Skeletal muscle tissue (tissue), 4 donors: ENCODE data around the gene LMAN2. TPM values are rescaled to one million over a fixed set of nuclear protein-coding genes. Genes with fewer than 3 reads are reported as not detected.

Experiments
- H3K27ac ChIP-seq: one replicate; pipeline ENCODE4 v1.7.0; 2013; ENCODE audit warnings: mild to moderate bottlenecking, low read depth, low read length, inconsistent platforms
- H3K27me3 ChIP-seq, 3 donors: one replicate each; pipeline ENCODE4 v1.7.0; 2013; ENCODE audit warnings: low read length in 3 of 3; ENCODE audit not compliant: control insufficient read depth in 3 of 3, insufficient read depth in 3 of 3
- H3K36me3 ChIP-seq, 3 donors: one replicate each; pipeline ENCODE4 v1.7.0; 2013; ENCODE audit warnings: low read length in 3 of 3; ENCODE audit not compliant: control insufficient read depth in 3 of 3, insufficient read depth in 3 of 3
- H3K4me1 ChIP-seq, 3 donors: one replicate each; pipeline ENCODE4 v1.7.0; 2013; ENCODE audit warnings: low read length in 3 of 3, mild to moderate bottlenecking in 3 of 3; ENCODE audit not compliant: control insufficient read depth in 3 of 3, insufficient read depth in 3 of 3
- H3K4me3 ChIP-seq, 3 donors: one replicate each; pipeline ENCODE4 v1.7.0; 2013; ENCODE audit warnings: low read length in 3 of 3
- H3K9ac ChIP-seq, 3 donors: one replicate each; pipeline ENCODE4 v1.7.0; 2013; ENCODE audit warnings: low read length in 3 of 3, mild to moderate bottlenecking in 3 of 3, moderate library complexity in 2 of 3, low read depth in 1 of 3
- H3K9me3 ChIP-seq, 3 donors: one replicate each; pipeline ENCODE4 v1.7.0; 2013; ENCODE audit warnings: low read length in 3 of 3; ENCODE audit not compliant: control insufficient read depth in 3 of 3
- total RNA-seq: library from RNA; depleted of rRNA; stranded (reverse); fragments of >200 nt; gene quantifications from one replicate; pipeline ENCODE4 v1.2.3, GENCODE V29; 2014
- donor health status: Osteomylitis.

LMAN2 gene
- total RNA-seq, 1 donor from 2014 or later = 124 TPM

- Histone ChIP-seq H3K27me3 (no peaks in the 10 kb centered on the region), H3K9me3 (no peaks in the 10 kb centered on the region), H3K27ac (no peak overlapping the region), H3K9ac (peak overlapping the region; percentile 42 to 59 (median 50)), H3K36me3 (no peaks in the 10 kb centered on the region), H3K4me3 (peak overlapping the region; percentile 41 to 58 (median 50)), H3K4me1 (peaks cover 26 to 36% (median 34%) of the 10 kb centered on the region in 3 donors)
Observed at GRCh38 chr5:177358370-177358819, 6.9 kb upstream of the LMAN2 start.

DNA sequence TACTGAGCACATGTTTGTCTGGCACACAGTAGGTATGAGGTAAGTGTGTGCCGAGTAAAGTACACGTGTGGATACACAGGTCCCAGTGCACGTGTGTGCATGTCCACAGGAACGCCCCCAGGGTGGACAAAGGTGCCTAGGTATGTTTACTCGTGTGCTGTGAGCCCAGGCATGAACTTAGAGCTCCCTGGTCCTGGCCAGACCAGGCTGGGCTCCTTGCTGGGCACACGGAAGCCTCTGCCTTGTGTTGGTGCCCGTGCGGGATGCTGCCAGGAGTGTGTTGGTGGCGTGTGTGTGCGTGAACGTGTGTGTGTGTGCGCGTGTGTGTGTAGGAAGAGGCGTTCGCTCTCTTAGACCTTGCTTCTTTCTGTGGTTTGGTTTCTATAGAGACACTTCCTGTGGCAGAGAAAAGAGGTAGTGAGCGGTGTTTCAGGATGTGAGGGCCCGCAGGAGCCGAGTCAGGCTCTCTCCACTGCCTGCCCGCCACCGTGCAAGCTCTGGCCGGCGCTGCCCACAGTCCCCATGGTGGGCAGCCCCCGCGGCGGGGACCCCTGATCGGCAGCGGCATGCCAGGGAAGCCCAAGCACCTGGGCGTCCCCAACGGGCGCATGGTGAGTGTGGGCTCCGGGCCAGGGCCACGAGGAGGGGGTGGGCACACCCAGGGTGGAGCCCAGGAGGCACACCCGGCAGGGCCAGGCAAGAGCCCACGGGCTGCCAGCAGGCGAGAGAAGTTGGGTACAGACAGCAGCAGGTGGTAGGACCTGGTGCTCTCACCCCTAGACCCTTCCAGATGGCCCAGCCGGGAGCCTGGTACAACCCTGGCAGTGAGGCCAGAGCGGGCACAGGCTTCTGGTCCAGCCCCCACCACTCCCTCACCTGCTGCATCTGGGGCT is 6.2 kb upstream of the LMAN2 start, which contains the start of gene RGS14:
TSS of gene RGS14 (plus strand) at position 466 of the 893 bp plus-strand sequence. CDS start at position 567, 101 bp downstream.
- no peak within 1 kb of the TSS for H3K27ac ChIP-seq
- H3K27me3 ChIP-seq = no peaks in the 10 kb centered on the region
- H3K4me1 ChIP-seq = peaks cover 20 to 34% (median 29%) of the 10 kb centered on the region in 3 donors
- H3K9ac ChIP-seq = peak within 1 kb of the TSS; percentile 42 to 59 (median 50)
- no peaks in the 10 kb centered on the region for H3K36me3 ChIP-seq
- H3K9me3 ChIP-seq = no peaks in the 10 kb centered on the region
- peak within 1 kb of the TSS; percentile 41 to 58 (median 50) for H3K4me3 ChIP-seq

DNA sequence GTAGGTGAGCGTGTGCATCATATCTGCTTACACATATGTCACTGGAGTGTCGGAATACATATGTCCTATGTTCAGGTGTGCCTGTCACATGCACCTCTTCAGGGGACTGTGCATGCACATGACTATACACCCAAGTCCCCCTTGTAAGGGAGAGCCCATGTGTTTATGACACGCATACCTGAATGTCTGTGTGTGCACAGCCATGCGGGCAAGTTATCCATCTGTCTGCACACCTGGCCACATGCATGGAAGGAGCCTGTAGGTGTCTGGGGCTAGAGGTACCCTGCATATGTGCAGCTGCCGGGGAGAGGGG is 5.6 kb upstream of the LMAN2 start:
- Histone ChIP-seq H3K4me3 (no peak overlapping the region), H3K27ac (no peak overlapping the region), H3K36me3 (no peaks in the 10 kb centered on the region), H3K9ac (no peak overlapping the region), H3K27me3 (no peaks in the 10 kb centered on the region), H3K4me1 (peaks cover 18 to 36% (median 30%) of the 10 kb centered on the region in 3 donors), H3K9me3 (no peaks in the 10 kb centered on the region)

DNA sequence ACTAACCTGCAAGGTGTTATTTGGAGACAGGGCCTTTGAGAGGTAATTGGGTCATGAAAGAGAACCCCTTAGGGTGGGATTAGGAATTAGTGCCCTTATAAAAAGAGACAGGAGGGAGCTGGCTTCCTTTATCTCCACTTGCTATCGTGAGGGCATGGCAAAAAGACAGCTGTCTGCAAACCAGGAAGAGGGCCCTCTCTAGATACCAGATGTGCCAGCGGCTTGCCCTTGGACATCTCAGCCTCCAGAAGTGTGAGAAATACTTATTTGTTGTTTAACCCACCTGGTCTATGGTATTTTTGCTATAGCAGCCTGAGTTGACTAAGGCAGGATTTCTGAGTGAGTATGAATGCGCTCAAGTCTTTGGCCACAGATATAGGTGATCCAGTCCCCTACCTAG is 5.3 kb upstream of the LMAN2 start:
- Histone ChIP-seq H3K9me3 (no peaks in the 10 kb centered on the region), H3K4me3 (no peak overlapping the region), H3K36me3 (no peaks in the 10 kb centered on the region), H3K27me3 (no peaks in the 10 kb centered on the region), H3K4me1 (peaks cover 18 to 39% (median 33%) of the 10 kb centered on the region in 3 donors), H3K27ac (no peak overlapping the region), H3K9ac (no peak overlapping the region)

GRCh38 chr5:177355868-177356168 is 4.3 kb upstream of the LMAN2 start:
- no peaks in the 10 kb centered on the region for H3K27me3 ChIP-seq
- no peak overlapping the region for H3K4me3 ChIP-seq
- H3K4me1 ChIP-seq = peaks cover 23 to 42% (median 37%) of the 10 kb centered on the region in 3 donors
- H3K36me3 ChIP-seq = peaks cover 0 to 2% (median 0%) of the 10 kb centered on the region in 3 donors
- H3K9ac ChIP-seq = no peak overlapping the region
- no peak overlapping the region for H3K27ac ChIP-seq
- H3K9me3 ChIP-seq = no peaks in the 10 kb centered on the region

DNA sequence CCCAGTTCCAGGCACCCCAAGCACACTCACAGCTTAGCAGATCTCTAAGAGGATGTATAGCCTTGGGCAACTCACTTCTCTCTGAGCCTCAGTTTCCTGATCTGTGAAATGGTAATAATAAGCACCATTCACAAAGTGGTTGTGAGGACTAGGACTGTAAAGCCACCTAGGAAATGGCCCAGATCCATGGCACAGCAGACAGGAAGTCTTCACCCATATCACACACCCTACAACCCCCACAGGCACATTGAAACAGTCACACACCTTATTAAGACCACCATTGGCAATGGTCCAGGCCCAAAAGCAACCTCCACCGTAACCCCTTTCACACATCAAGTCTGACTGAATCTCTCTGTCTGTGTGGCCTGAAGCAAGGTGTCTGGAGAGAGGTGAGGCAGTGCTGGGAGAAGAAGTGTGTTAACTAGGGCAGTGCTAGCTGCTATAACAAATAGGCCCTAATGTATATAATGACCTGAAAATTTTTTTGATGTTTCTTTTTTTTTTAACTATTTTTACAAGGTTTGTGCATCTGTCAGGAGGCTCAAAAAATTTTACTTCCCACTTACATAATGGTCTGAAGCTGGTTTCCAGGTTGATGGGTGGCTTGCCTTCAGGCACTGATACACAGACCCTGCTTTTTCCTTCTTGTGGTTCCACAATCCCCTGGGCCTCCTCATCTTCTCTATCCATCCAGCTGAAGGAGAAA is 3.8 kb upstream of the LMAN2 start:
- Histone ChIP-seq H3K9me3 (no peaks in the 10 kb centered on the region), H3K9ac (no peak overlapping the region), H3K4me1 (peaks cover 28 to 47% (median 42%) of the 10 kb centered on the region in 3 donors), H3K4me3 (no peak overlapping the region), H3K27ac (no peak overlapping the region), H3K36me3 (peaks cover 0 to 3% (median 0%) of the 10 kb centered on the region in 3 donors), H3K27me3 (no peaks in the 10 kb centered on the region)

DNA sequence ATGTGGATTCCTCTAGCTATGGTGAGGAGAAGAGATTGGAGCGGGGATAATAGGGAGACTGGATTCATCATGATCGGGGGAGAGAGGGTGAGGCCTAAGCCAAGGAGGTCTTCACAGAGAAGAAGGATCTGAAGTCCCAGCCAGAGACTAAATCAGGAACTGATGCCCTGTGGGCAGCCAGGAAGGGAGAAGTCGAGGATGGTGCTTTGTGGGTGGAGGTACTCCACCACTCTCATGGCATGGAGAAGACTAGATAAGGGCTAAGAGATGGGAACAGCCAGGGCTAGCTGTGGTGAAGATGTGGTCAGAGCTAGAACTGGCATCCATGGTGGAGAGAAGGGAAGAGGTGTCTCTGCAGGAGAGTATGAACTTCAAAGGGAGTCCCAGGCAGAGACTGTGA is 3.2 kb upstream of the LMAN2 start:
- peaks cover 34 to 48% (median 47%) of the 10 kb centered on the region in 3 donors for H3K4me1 ChIP-seq
- H3K4me3 ChIP-seq = no peak overlapping the region
- peaks cover 4 to 9% (median 5%) of the 10 kb centered on the region in 3 donors for H3K36me3 ChIP-seq
- H3K9ac ChIP-seq = no peak overlapping the region
- H3K9me3 ChIP-seq = no peaks in the 10 kb centered on the region
- no peaks in the 10 kb centered on the region for H3K27me3 ChIP-seq
- H3K27ac ChIP-seq = no peak overlapping the region

- Histone ChIP-seq H3K9ac (no peak overlapping the region), H3K4me3 (no peak overlapping the region), H3K27me3 (no peaks in the 10 kb centered on the region), H3K4me1 (peaks cover 38 to 48% (median 47%) of the 10 kb centered on the region in 3 donors), H3K27ac (no peak overlapping the region), H3K9me3 (no peaks in the 10 kb centered on the region), H3K36me3 (peaks cover 7 to 10% (median 9%) of the 10 kb centered on the region in 3 donors)
Observed at GRCh38 chr5:177354256-177354655, 2.8 kb upstream of the LMAN2 start.

GRCh38 chr5:177353093-177353492 is 1.6 kb upstream of the LMAN2 start:
- Histone ChIP-seq H3K4me3 (no peak overlapping the region), H3K4me1 (peaks cover 27 to 41% (median 35%) of the 10 kb centered on the region in 3 donors), H3K9me3 (no peaks in the 10 kb centered on the region), H3K36me3 (peaks cover 8 to 13% (median 10%) of the 10 kb centered on the region in 3 donors), H3K9ac (no peak overlapping the region), H3K27ac (no peak overlapping the region), H3K27me3 (no peaks in the 10 kb centered on the region)
